HepG2 (cell line): ENCODE measurements around the gene CCDC121. TPM values are rescaled to one million over a fixed set of nuclear protein-coding genes. Genes with fewer than 3 reads are reported as not detected.

Experiments
- CHD4 ChIP-seq: fragments of 200-600 bp; sonication (generic); IDR thresholded peaks from 2 replicates; pipeline ENCODE4 v1.7.0; 2017; ENCODE audit warnings: mild to moderate bottlenecking, low read length, borderline replicate concordance
- DDIT3 ChIP-seq: sonication (generic); formaldehyde crosslinking; IDR thresholded peaks from 2 replicates; pipeline ENCODE4 v1.4.0; 2020; ENCODE audit warnings: mild to moderate bottlenecking, missing genetic modification reagents
- ETV6 ChIP-seq: sonication (generic); formaldehyde crosslinking; conservative IDR thresholded peaks from 2 replicates; pipeline ENCODE4 v1.4.0; 2020; ENCODE audit warnings: missing genetic modification reagents
- GMEB2 ChIP-seq: IDR thresholded peaks from 2 replicates; pipeline ENCODE4 v1.6.1; 2016; ENCODE audit warnings: missing biosample characterization, missing genetic modification reagents, low read depth
- HNRNPL ChIP-seq: fragments of 200-400 bp; formaldehyde crosslinking; IDR thresholded peaks from 2 replicates; pipeline ENCODE4 v1.6.1; 2017; ENCODE audit warnings: mild to moderate bottlenecking, low read depth, low read length
- MTF1 ChIP-seq: sonication (generic); formaldehyde crosslinking; IDR thresholded peaks from 2 replicates; pipeline ENCODE4 v1.5.0; 2020; ENCODE audit warnings: missing genetic modification reagents
- PBX2 ChIP-seq: IDR thresholded peaks from 2 replicates; pipeline ENCODE4 v1.6.1; 2016; ENCODE audit warnings: control low read depth
- PRMT3 ChIP-seq: sonication (generic); formaldehyde crosslinking; IDR thresholded peaks from 2 replicates; pipeline ENCODE4 v1.8.1; 2022; ENCODE audit warnings: low read depth, mild to moderate bottlenecking, moderate library complexity, missing genetic modification reagents, borderline replicate concordance
- SIN3B ChIP-seq: fragments of 150-350 bp; IDR thresholded peaks from 2 replicates; pipeline ENCODE4 v1.6.1; 2014; ENCODE audit warnings: low read length
- SKI ChIP-seq: fragments of 450-650 bp; IDR thresholded peaks from one replicate; pipeline ENCODE4 v1.6.1; 2018; ENCODE audit warnings: mild to moderate bottlenecking; ENCODE audit not compliant: partially characterized antibody
- XRCC5 ChIP-seq: fragments of 200-400 bp; formaldehyde crosslinking; optimal IDR thresholded peaks from 2 replicates; pipeline ENCODE3; 2017; ENCODE audit warnings: mild to moderate bottlenecking, low read length
- ZNF264 ChIP-seq: sonication (generic); formaldehyde crosslinking; IDR thresholded peaks from 2 replicates; pipeline ENCODE4 v1.4.0; 2020; ENCODE audit warnings: missing genetic modification reagents
- ZNF343 ChIP-seq: sonication (generic); formaldehyde crosslinking; IDR thresholded peaks from 2 replicates; pipeline ENCODE4 v1.4.0; 2020; ENCODE audit warnings: mild to moderate bottlenecking, missing genetic modification reagents
- ZNF451 ChIP-seq: sonication (generic); formaldehyde crosslinking; IDR thresholded peaks from 2 replicates; pipeline ENCODE4 v1.5.0; 2020; ENCODE audit warnings: mild to moderate bottlenecking, missing genetic modification reagents
- ZNF510 ChIP-seq: sonication (generic); formaldehyde crosslinking; IDR thresholded peaks from 2 replicates; pipeline ENCODE4 v1.4.0; 2020; ENCODE audit warnings: low read depth, mild to moderate bottlenecking, missing genetic modification reagents
- ZNF556 ChIP-seq: sonication (generic); formaldehyde crosslinking; IDR thresholded peaks from 2 replicates; pipeline ENCODE4 v1.4.0; 2020; ENCODE audit warnings: mild to moderate bottlenecking, missing genetic modification reagents, borderline replicate concordance
- ZSCAN29 ChIP-seq: sonication (generic); formaldehyde crosslinking; conservative IDR thresholded peaks from 2 replicates; pipeline ENCODE4 v1.4.0; 2020; ENCODE audit warnings: mild to moderate bottlenecking, missing genetic modification reagents
- polyA plus RNA-seq, 8 experiments: library from polyadenylated mRNA; depleted of rRNA in 3 of 8; stranded (reverse) in 7 of 8; unstranded in 1 of 8; fragments of >200 nt; fragmentation: Illumina TruSeq in 4 of 8; extraction: Trizol in 4 of 8; gene quantifications; 2 replicates each; pipeline versions ENCODE4 v1.2.1 to v1.2.3, GENCODE V29; 2011 to 2016; ENCODE audit warnings: low read depth in 4 of 8, missing spikeins in 1 of 8, mixed read lengths in 1 of 8; ENCODE audit not compliant: insufficient read depth in 1 of 8
- total RNA-seq, 5 experiments: library from RNA; depleted of rRNA; stranded (reverse); fragments of >200 nt; fragmentation: Illumina TruSeq; extraction: Trizol; gene quantifications; 2 replicates each; pipeline ENCODE4 v1.2.3, GENCODE V29; 2016; ENCODE audit warnings: low read depth in 1 of 5
- TF ChIP-seq, protein P1 (sequence below): sonication (generic); formaldehyde crosslinking; conservative IDR thresholded peaks from 2 replicates; pipeline ENCODE4 v1.4.0; 2020; ENCODE audit warnings: missing genetic modification reagents
- TF ChIP-seq, protein P2 (sequence below): sonication (generic); formaldehyde crosslinking; IDR thresholded peaks from 2 replicates; pipeline ENCODE4 v1.5.1; 2020; ENCODE audit warnings: mild to moderate bottlenecking, missing genetic modification reagents
- TF ChIP-seq, protein P3 (sequence below): sonication (generic); formaldehyde crosslinking; IDR thresholded peaks from 2 replicates; pipeline ENCODE4 v1.9.0; 2022; ENCODE audit warnings: low read depth, missing genetic modification reagents

The CCDC121 gene
- total and polyA plus RNA-seq, 2 of the 13 experiments (the other 11 are each of a cell fraction or from before 2014, with no cell fraction given) = 1.9 to 3.0 TPM

DNA sequence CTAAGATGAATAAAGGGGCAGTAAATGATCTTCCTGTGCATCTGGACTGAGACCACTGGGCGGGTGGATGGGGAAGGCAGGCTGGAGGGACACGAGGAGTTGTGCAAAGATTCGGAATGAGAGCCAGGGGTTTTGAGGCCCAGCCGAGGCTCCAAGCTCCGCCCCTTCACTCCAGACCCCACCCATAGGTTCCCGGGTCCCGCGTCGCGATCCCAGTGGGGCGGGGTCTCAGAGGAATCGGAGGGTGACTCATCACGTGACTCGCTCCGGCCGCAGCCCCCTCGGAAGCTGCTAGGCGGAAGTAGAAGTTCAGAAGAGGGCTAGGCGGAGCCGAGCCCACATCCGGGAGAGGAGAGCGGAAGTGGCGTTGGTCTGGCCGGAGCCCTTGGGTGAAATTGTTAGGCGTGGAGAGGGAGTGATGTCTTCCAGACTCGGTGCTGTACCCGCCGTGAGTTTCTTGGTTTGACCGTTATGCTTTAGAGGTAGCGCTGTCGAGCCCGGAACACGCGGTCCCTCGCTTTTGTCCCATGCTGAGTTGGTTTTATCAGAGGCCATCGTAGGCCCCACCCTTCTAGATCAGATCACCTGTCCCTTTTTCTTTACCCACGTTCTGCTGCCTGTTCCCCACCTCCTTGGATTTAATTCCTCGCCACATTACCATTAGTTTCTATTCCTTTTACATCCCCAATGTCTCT, 46.0 kb downstream of the CCDC121 start, which contains the start of gene ZNF512 (continued):
- TF ChIP-seq, protein P1, sequence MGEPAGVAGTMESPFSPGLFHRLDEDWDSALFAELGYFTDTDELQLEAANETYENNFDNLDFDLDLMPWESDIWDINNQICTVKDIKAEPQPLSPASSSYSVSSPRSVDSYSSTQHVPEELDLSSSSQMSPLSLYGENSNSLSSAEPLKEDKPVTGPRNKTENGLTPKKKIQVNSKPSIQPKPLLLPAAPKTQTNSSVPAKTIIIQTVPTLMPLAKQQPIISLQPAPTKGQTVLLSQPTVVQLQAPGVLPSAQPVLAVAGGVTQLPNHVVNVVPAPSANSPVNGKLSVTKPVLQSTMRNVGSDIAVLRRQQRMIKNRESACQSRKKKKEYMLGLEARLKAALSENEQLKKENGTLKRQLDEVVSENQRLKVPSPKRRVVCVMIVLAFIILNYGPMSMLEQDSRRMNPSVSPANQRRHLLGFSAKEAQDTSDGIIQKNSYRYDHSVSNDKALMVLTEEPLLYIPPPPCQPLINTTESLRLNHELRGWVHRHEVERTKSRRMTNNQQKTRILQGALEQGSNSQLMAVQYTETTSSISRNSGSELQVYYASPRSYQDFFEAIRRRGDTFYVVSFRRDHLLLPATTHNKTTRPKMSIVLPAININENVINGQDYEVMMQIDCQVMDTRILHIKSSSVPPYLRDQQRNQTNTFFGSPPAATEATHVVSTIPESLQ = no peak
- TF ChIP-seq ZNF264 = no peak
- TF ChIP-seq ZSCAN29 (CRISPR knock-in tag) = no peak
- TF ChIP-seq MTF1 (CRISPR knock-in tag) = no peak
- no peak for TF ChIP-seq ZNF451 (CRISPR knock-in tag)
- TF ChIP-seq ETV6 (CRISPR knock-in tag) = peak; percentile 79; the same call in 1 of the 2 replicates
- TF ChIP-seq ZNF510 (CRISPR knock-in tag) = no peak
- peak; percentile 41; the same call in 1 of the 2 replicates for TF ChIP-seq ZNF343 (CRISPR knock-in tag)
- TF ChIP-seq, protein P2, sequence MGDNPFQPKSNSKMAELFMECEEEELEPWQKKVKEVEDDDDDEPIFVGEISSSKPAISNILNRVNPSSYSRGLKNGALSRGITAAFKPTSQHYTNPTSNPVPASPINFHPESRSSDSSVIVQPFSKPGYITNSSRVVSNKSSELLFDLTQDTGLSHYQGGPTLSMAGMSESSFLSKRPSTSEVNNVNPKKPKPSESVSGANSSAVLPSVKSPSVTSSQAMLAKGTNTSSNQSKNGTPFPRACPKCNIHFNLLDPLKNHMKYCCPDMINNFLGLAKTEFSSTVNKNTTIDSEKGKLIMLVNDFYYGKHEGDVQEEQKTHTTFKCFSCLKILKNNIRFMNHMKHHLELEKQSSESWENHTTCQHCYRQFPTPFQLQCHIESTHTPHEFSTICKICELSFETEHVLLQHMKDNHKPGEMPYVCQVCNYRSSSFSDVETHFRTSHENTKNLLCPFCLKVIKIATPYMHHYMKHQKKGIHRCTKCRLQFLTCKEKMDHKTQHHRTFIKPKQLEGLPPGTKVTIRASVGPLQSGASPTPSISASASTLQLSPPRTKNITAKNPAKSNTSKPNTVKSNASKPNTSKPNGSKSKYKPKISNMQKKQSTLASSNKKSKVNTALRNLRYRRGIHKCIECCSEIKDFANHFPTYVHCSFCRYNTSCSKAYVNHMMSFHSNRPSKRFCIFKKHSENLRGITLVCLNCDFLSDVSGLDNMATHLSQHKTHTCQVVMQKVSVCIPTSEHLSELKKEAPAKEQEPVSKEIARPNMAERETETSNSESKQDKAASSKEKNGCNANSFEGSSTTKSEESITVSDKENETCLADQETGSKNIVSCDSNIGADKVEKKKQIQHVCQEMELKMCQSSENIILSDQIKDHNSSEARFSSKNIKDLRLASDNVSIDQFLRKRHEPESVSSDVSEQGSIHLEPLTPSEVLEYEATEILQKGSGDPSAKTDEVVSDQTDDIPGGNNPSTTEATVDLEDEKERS (CRISPR knock-in tag) = no peak
- no peak for TF ChIP-seq XRCC5
- TF ChIP-seq CHD4 = 0 out of 2 replicates have a peak, but pooled peaks have one; percentile 7
- no peak for TF ChIP-seq ZNF556 (CRISPR knock-in tag)
- TF ChIP-seq SIN3B = no peak
- peak; percentile 31 for TF ChIP-seq SKI
- 0 out of 2 replicates have a peak, but pooled peaks have one; percentile 72 for TF ChIP-seq HNRNPL
- no peak for TF ChIP-seq PBX2
- TF ChIP-seq, protein P3, sequence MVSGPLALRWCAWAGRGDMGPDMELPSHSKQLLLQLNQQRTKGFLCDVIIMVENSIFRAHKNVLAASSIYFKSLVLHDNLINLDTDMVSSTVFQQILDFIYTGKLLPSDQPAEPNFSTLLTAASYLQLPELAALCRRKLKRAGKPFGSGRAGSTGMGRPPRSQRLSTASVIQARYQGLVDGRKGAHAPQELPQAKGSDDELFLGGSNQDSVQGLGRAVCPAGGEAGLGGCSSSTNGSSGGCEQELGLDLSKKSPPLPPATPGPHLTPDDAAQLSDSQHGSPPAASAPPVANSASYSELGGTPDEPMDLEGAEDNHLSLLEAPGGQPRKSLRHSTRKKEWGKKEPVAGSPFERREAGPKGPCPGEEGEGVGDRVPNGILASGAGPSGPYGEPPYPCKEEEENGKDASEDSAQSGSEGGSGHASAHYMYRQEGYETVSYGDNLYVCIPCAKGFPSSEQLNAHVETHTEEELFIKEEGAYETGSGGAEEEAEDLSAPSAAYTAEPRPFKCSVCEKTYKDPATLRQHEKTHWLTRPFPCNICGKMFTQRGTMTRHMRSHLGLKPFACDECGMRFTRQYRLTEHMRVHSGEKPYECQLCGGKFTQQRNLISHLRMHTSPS (CRISPR knock-in tag) = no peak
- TF ChIP-seq PRMT3 = no peak
- TF ChIP-seq DDIT3 (CRISPR knock-in tag) = no peak
- TF ChIP-seq GMEB2 = no peak
